Measurements from ENCODE around the gene HMCES.

HMCES gene, protein sequence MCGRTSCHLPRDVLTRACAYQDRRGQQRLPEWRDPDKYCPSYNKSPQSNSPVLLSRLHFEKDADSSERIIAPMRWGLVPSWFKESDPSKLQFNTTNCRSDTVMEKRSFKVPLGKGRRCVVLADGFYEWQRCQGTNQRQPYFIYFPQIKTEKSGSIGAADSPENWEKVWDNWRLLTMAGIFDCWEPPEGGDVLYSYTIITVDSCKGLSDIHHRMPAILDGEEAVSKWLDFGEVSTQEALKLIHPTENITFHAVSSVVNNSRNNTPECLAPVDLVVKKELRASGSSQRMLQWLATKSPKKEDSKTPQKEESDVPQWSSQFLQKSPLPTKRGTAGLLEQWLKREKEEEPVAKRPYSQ

DNA sequence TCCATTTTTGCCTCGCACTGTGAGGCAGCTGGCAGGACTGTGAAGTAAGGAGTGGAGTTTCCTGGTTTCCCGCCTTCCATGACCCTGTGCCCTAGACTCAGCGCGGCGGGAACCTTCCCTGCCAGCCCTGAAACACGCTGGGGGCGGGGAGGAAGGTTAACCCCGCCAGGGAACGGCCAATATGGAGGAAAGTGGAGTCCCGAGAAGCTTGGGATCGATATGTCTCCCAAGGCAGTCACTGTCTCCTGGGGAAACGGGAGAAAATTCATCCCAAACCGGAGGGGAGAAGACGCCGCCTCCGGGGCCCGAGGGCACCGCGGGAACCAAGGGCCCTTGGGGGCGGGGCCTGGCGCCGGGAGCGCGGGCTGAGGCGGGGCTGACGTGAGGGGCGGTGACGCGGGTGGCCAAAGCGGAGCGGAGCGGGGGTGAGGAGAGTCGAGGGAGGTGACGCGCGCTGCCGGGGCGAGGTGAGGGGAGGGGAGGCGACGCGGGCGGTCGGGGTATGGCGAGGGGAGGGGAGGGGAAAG lies at the start of gene HMCES:
Gene HMCES (plus strand): TSS at position 432 of the 527 bp plus-strand sequence. CDS start 863 bp downstream, outside the sequence.
- TF ChIP-seq, protein P1, sequence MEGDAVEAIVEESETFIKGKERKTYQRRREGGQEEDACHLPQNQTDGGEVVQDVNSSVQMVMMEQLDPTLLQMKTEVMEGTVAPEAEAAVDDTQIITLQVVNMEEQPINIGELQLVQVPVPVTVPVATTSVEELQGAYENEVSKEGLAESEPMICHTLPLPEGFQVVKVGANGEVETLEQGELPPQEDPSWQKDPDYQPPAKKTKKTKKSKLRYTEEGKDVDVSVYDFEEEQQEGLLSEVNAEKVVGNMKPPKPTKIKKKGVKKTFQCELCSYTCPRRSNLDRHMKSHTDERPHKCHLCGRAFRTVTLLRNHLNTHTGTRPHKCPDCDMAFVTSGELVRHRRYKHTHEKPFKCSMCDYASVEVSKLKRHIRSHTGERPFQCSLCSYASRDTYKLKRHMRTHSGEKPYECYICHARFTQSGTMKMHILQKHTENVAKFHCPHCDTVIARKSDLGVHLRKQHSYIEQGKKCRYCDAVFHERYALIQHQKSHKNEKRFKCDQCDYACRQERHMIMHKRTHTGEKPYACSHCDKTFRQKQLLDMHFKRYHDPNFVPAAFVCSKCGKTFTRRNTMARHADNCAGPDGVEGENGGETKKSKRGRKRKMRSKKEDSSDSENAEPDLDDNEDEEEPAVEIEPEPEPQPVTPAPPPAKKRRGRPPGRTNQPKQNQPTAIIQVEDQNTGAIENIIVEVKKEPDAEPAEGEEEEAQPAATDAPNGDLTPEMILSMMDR (conservative IDR thresholded peaks at IDR 0.05; ENCODE audit: low read depth, low read length): no peak
- H3K4me3 ChIP-seq (ENCODE audit: low read depth, low read length): peak within 1 kb of the TSS; percentile 86
- DNase-seq (ENCODE audit: low read depth): peak; percentile 83

DNA sequence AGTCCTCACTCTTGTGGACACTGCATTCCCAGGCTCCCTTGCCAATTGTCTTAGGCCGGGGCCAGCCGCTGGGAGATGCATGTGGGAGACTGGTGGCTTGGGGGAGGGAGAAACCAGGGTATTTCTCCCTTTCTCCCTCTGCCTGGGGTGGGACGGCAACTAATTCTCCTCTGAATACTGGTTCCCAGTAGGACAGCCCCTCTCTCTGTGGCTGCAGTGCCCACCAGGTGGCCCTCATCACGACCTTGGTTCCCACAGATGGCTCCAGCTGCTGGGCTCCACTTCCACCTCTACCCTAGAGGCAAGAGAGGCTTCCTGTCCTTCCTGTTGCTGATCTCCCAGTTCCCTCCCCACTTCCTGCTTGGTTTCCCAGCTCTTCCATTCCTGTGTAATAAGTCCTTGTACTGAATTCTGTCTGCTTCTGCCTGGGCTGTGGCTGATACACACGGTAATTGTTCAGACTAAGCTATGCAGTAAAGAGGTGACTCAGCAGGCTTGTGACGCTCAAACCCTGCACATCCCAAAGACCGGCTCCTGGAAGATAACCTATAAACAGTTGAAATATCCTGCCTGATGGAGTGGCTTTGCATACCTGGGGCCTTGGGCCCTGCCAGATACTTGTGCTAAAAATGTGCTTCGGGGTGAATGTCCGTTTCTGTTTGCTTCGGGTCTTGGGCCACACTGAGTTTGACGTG lies 49.6 kb upstream of the HMCES start:
- H3K4me3 ChIP-seq (ENCODE audit: low read depth, low read length): no peak overlapping the region
- peak; percentile 75 for DNase-seq (ENCODE audit: low read depth)
- TF ChIP-seq, protein P1 (conservative IDR thresholded peaks at IDR 0.05; ENCODE audit: low read depth, low read length): no peak

DNA sequence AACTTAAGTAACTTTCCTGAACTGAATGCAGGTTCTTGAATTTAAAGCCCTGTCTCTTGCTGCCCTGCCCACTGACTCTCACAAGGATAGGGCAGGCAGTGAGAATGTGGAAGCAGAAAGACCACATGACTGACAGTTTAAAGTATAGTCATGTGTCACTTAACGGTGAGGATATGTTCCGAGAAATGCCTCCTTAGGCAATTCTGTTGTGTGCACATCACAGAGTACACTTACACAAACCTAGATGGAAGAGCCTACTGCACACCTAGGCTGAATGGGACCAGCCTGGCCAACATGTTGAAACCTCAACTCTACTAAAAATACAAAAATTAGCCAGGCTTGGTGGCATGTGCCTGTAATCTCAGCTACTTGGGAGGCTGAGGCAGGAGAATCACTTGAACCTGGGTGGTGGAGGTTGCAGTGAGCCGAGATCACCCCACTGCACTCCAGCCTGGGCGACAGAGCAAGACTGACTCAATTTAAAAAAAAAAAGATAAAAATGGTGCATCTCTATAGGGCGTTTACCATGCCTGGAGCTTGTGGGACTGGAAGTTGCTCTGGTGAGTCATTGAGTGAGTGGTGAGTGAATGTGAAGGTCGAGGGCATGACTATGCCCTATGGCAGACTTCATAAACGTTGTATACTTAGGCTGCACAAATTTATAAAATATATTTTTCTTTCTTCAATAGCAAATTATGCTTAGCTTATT lies 48.2 kb upstream of the HMCES start:
- no peak overlapping the region for H3K4me3 ChIP-seq (ENCODE audit: low read depth, low read length)
- DNase-seq (ENCODE audit: low read depth): peak; percentile 83
- TF ChIP-seq, protein P1 (conservative IDR thresholded peaks at IDR 0.05; ENCODE audit: low read depth, low read length): no peak

DNA sequence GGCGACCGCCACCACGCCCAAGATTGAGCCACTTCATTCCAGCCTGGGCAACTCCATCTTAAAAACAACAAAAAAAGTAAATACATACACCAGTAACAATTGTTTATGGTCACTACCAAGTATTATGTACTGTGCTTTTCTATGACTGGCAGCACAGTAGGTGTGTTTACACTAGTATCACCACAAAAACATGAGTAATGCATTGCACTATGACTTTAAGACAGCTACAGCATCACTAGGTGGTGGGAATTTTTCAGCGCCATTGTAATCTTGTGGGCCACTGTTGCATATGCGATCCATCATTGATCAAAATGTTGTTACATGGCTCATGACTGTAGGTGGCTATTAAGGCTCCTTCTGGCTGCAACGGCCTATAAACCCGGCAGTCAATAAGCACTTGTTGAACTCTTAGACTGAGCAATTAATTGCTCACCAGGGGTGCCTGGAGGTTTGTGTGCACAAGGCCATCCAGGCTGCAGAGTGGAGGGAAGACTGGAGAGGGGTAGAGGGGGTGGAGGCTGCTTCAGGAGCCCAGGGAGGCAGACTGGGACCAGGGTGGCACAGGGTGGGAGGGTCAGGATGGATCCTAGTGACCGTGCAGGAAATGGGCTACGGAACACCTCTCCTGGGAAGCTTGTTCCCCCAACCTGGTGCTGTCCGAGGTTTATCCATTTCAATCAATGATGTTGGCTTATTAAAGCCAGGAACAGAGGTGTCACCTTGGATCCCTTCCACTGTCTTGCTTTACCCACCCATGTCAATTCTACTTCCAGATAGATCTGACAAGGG lies 47.1 kb upstream of the HMCES start:
- TF ChIP-seq, protein P1 (conservative IDR thresholded peaks at IDR 0.05; ENCODE audit: low read depth, low read length): no peak
- H3K4me3 ChIP-seq (ENCODE audit: low read depth, low read length): no peak overlapping the region
- DNase-seq (ENCODE audit: low read depth): peak; percentile 63

DNA sequence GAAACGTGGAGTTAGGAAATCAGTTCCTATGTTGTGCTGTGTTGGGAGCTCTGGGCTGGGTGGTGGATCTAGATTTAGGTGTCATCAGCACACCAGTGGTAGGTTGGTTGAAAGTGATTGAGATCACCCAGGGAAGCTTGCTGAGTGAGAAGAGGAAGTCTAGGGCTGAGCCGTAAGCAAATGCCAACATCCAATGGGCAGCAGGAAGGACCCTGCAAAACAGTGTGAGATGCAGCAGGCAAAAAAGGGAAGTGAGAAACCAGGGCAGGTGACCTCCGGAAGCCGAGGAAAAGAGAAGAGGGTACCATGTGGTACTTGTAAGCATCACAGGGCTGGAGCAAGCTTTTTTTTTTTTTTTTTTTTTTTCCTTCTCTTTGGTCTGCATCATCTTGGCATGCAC lies 45.1 kb upstream of the HMCES start:
- no peak overlapping the region for H3K4me3 ChIP-seq (ENCODE audit: low read depth, low read length)
- TF ChIP-seq, protein P1 (conservative IDR thresholded peaks at IDR 0.05; ENCODE audit: low read depth, low read length): no peak
- DNase-seq (ENCODE audit: low read depth): no peak

DNA sequence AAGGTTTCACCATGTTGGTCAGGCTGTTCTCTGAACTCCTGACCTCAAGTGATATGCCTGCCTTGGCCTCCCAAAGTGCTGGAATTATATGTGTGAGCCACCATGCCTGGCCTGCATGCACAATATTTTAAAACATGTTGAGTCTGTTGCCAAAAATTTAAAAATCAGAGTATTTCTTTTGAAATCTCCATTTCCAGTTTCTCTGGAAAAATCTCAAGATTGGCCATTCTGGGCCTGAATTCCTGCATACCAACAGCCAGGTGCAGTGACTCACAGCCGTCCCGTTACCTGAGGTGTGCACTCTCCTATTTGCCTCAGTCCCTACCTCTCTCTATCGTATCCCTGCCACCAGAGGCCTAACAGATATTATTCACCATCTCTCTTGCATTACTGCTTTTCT lies 44.2 kb upstream of the HMCES start:
- no peak for DNase-seq (ENCODE audit: low read depth)

More for the DNA sequence above, 44.2 kb upstream of the HMCES start:
- TF ChIP-seq, protein P1 (conservative IDR thresholded peaks at IDR 0.05; ENCODE audit: low read depth, low read length): no peak
- H3K4me3 ChIP-seq (ENCODE audit: low read depth, low read length): no peak overlapping the region

Data from choroid plexus epithelial cell (primary cell).